Mucosa of rectum (tissue), 2 donors: Measurements from ENCODE around the gene IL1RAPL1.

Experiments
- H3K27ac ChIP-seq, 2 donors: one replicate each; pipeline ENCODE4 v1.7.0; 2013; ENCODE audit warnings: inconsistent platforms in 2 of 2, low read depth in 2 of 2, low read length in 2 of 2
- H3K27me3 ChIP-seq, 2 donors: one replicate each; pipeline ENCODE4 v1.7.0; 2013; ENCODE audit warnings: low read length in 2 of 2; ENCODE audit not compliant: control insufficient read depth in 2 of 2, insufficient read depth in 2 of 2
- H3K36me3 ChIP-seq, 2 donors: one replicate each; pipeline ENCODE4 v1.7.0; 2013; ENCODE audit warnings: low read length in 2 of 2; ENCODE audit not compliant: control insufficient read depth in 2 of 2, insufficient read depth in 2 of 2
- H3K4me1 ChIP-seq, 2 donors: one replicate each; pipeline ENCODE4 v1.7.0; 2013; ENCODE audit warnings: low read length in 2 of 2, mild to moderate bottlenecking in 1 of 2; ENCODE audit not compliant: control insufficient read depth in 2 of 2, insufficient read depth in 2 of 2
- H3K4me3 ChIP-seq, 2 donors: one replicate each; pipeline ENCODE4 v1.7.0; 2013; ENCODE audit warnings: low read length in 2 of 2
- H3K9ac ChIP-seq, 2 donors: one replicate each; pipeline ENCODE4 v1.7.0; 2013; ENCODE audit warnings: low read length in 2 of 2, low read depth in 1 of 2, mild to moderate bottlenecking in 1 of 2
- H3K9me3 ChIP-seq, 2 donors: one replicate each; pipeline ENCODE4 v1.7.0; 2013; ENCODE audit warnings: low read length in 2 of 2; ENCODE audit not compliant: control insufficient read depth in 2 of 2
- donor health status: healthy.
- donor health status: Normal muscosa, but diverticular disease.

The IL1RAPL1 gene

DNA sequence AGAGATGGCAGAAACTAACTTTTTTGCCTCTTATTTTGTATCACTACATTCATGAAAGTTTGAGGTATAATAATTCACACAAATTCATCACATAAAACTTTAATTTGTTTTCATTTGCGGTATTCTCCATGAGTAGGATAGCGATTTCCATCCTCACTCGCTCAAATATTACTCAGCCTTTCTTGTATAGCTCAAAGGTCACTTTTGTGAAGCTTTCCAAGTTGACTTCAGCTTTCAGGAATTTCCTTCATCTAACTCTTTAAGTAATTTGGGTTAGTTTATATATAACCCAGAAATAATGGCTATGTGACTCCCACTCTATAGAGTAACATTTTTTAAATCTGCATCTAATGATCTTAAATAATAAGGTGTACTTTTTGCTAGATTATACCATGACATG lies 314.4 kb downstream of the IL1RAPL1 start:
- Histone ChIP-seq H3K9ac (no peak overlapping the region), H3K4me1 (no peaks in the 10 kb centered on the region), H3K27ac (no peak overlapping the region), H3K36me3 (no peaks in the 10 kb centered on the region), H3K4me3 (no peak overlapping the region), H3K27me3 (no peaks in the 10 kb centered on the region), H3K9me3 (no peaks in the 10 kb centered on the region)

DNA sequence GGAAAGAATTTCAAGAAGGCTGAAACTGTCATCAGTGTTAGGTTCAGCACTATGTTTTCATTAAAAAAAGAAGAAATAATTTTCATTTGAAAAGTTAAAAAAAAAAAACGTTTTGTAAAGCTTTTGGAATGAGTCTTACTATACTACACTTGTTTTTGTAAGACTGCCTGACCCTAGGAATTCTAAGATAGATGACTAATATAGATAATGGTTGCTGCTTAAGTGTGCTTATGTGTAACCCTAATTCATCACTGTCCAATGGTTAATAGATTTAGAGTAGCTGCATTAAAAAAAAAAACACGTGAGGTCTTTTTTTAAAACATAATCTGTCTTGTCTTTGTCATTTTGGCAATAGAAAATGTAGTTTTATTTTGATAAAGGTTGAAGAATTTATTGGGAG lies 323.2 kb downstream of the IL1RAPL1 start:
- no peaks in the 10 kb centered on the region for H3K27me3 ChIP-seq
- H3K4me1 ChIP-seq, result no peaks in the 10 kb centered on the region
- H3K4me3 ChIP-seq, result no peak overlapping the region
- H3K9me3 ChIP-seq, result no peaks in the 10 kb centered on the region
- H3K9ac ChIP-seq, result no peak overlapping the region
- no peaks in the 10 kb centered on the region for H3K36me3 ChIP-seq
- H3K27ac ChIP-seq, result no peak overlapping the region

DNA sequence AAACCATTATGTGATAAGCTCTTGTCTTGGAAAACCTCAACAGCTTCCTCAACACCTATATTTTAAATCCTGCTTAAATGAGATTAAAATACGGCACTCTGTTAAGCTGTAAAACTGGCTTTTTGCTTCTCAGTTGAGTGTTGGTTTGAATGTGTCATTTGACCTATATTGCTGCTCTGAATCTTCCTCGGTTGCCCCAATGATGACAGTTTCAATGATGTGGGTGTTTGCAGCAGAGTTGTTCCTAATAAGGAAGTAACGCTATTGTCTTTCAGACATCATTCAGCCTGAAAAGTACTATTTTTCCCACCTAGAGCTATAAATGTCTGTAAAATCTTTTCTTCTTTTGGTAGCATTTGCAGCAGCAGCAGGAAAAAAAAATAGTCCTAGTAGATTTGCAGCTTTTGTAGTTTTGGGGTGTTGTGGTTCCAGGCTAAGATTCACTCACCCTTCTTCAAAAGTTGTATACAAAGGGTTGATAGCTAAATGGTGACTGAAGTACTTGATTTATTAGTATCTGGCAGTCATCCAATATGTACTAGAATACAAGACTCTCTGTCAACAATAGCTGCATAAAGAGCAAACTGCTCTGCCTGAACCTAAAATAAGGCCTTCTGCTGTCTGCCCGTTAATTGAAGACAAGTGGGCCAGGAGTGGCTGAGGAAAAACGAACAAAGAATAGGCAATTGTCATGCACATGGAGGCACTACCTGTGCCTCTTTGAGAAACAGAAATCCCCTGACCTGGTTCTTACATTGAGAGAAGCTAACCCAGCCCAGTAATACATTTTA lies 333.1 kb downstream of the IL1RAPL1 start:
- Histone ChIP-seq H3K9me3 (no peaks in the 10 kb centered on the region), H3K27ac (no peak overlapping the region), H3K9ac (no peak overlapping the region), H3K4me3 (no peak overlapping the region), H3K4me1 (no peaks in the 10 kb centered on the region), H3K27me3 (no peaks in the 10 kb centered on the region), H3K36me3 (no peaks in the 10 kb centered on the region)

DNA sequence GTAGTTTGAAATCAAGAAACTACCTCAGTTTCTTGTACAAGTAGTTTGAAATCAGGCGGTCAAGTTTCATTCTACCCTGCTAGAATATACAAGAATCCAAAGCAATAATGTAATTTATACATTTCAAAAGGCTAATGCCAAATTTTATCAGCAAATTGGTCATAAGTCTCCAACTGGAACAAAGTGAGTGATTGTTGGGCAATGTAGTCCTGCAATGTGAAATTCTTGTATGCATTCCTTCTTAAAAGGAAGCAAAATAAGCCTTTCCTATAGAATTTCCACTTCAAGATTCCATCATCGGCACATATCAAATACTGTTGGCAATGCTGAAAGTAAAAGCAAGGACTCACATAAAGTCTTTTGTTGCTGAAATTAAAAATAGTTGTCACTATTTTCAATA lies 334.9 kb downstream of the IL1RAPL1 start:
- H3K36me3 ChIP-seq, result no peaks in the 10 kb centered on the region
- H3K27me3 ChIP-seq, result no peaks in the 10 kb centered on the region
- H3K9ac ChIP-seq, result no peak overlapping the region
- no peak overlapping the region for H3K4me3 ChIP-seq
- H3K9me3 ChIP-seq, result no peaks in the 10 kb centered on the region
- H3K4me1 ChIP-seq, result no peaks in the 10 kb centered on the region
- H3K27ac ChIP-seq, result no peak overlapping the region

DNA sequence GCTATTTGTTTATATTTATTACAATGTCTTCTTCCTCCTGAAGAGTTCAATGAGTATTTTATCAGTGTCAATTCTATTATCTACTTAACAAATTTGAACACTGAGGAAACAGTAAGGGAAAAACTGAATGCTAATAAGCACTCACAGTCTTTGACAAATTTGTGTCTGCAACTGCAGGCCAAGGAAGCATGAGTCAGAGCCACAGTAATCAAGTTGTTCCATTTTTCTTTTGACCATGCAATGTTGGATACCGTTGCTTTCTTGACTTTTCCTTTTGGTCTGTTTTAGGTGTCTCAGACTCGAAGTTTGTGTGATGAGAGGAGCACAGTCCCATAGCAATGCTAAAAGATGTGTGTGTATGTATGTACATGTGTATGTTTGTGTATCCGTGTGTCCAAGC lies 359.6 kb downstream of the IL1RAPL1 start:
- H3K9ac ChIP-seq, result no peak overlapping the region
- H3K4me3 ChIP-seq, result no peak overlapping the region
- no peaks in the 10 kb centered on the region for H3K4me1 ChIP-seq
- H3K9me3 ChIP-seq, result peaks cover 0 to 2% of the 10 kb centered on the region in 2 donors
- H3K27me3 ChIP-seq, result no peaks in the 10 kb centered on the region
- no peak overlapping the region for H3K27ac ChIP-seq
- no peaks in the 10 kb centered on the region for H3K36me3 ChIP-seq

DNA sequence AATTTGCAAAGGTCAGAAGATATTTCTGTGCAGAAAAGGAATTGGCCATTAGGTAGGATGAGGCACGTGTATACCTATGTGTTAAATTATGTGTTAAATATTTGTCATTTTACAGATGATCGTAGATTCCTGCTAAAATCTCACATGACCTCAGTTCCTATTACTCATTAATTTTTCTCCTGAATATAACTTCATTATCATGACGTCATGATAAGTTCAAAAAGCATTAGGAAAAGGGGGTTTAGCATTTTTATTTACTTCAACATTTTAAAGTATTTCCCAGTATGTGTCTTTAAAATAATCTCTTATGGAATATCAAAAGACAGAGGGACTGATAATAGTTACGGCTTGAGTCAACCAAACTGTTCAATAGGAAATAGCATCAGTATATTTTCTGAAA lies 372.8 kb downstream of the IL1RAPL1 start:
- no peaks in the 10 kb centered on the region for H3K4me1 ChIP-seq
- no peaks in the 10 kb centered on the region for H3K27me3 ChIP-seq
- H3K27ac ChIP-seq, result no peak overlapping the region
- H3K36me3 ChIP-seq, result no peaks in the 10 kb centered on the region
- no peaks in the 10 kb centered on the region for H3K9me3 ChIP-seq
- H3K4me3 ChIP-seq, result no peak overlapping the region
- H3K9ac ChIP-seq, result no peak overlapping the region

DNA sequence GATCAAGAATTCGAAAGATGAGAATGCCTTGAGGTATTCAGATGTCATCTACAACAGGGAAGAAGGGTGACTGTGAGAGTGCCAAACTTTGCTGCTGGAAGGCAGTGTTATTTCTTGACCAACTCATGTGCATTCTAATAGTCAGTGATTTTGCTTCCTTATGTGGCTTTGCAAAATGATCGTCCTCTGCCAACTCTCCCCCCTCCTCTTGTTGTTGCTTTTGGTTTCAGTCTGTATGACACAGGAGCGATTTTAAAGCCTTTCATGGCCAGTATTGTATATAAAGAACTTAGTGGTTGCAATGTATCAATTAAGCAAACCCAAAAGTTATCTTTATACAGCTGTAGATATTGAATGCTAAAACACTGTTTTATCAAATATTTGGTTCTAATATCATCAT lies 379.1 kb downstream of the IL1RAPL1 start:
- Histone ChIP-seq H3K36me3 (no peaks in the 10 kb centered on the region), H3K4me3 (no peak overlapping the region), H3K27ac (no peak overlapping the region), H3K27me3 (no peaks in the 10 kb centered on the region), H3K4me1 (no peaks in the 10 kb centered on the region), H3K9ac (no peak overlapping the region), H3K9me3 (no peaks in the 10 kb centered on the region)

DNA sequence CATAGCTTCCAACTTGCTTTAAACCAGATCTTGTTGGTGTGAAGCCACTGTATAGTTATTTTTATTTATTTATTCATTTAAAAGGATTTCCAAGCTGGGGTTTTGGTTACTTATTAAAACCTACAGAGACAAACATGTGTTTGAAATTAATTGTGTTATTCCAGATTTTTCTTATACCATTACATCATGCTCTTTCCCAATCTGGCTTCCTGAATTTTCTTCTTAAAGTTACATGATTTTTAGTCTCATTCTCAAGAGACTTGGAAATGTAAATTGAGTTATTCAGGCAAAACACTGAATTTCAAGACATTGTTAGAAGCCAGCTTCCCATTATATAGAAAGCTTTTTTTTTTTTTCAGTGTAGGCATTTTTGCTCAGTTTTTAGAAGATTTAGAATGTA lies 381.9 kb downstream of the IL1RAPL1 start:
- Histone ChIP-seq H3K4me1 (no peaks in the 10 kb centered on the region), H3K9me3 (no peaks in the 10 kb centered on the region), H3K4me3 (no peak overlapping the region), H3K36me3 (no peaks in the 10 kb centered on the region), H3K9ac (no peak overlapping the region), H3K27me3 (no peaks in the 10 kb centered on the region), H3K27ac (no peak overlapping the region)

DNA sequence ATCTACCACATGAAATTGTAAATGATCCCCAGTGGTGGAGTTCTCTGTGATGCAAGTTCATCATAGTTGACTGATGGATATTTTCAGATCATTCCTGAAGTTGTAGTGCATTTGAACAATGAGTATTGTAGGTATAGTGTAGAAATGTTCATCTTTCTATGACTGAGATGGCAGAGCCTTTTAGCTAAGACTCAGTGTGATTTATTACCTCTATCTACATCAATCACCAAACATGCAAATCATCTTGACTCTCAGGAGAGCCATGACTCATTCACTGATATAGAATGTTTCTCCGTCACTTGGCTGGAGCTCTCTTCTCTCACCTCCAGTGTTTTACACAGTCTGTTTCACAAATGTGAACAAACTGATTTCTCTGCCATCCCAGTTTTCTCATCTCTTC lies 392.6 kb downstream of the IL1RAPL1 start:
- Histone ChIP-seq H3K4me3 (no peak overlapping the region), H3K9ac (no peak overlapping the region), H3K27me3 (no peaks in the 10 kb centered on the region), H3K27ac (no peak overlapping the region), H3K4me1 (no peaks in the 10 kb centered on the region), H3K36me3 (no peaks in the 10 kb centered on the region), H3K9me3 (no peaks in the 10 kb centered on the region)

DNA sequence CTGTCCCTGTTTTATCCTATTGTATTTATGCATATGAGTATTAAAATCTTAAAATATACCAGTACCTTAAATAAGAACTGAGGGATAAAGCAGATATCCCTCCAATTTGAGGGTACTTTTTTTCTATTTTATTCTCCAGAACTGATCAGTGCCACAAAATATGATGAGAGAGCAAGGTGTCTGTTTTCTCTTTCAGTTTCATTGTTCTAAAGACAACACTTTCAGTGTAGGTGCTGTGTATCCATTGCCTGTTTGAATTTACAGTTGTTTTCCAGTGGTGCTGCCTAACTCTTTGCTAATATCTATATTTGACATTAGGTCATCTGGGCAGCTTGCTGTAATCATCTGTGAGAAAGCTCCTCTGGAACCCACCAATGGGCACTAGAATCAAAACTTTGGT lies 394.7 kb downstream of the IL1RAPL1 start:
- no peak overlapping the region for H3K9ac ChIP-seq
- no peaks in the 10 kb centered on the region for H3K27me3 ChIP-seq
- no peaks in the 10 kb centered on the region for H3K9me3 ChIP-seq
- H3K36me3 ChIP-seq, result no peaks in the 10 kb centered on the region
- no peak overlapping the region for H3K27ac ChIP-seq
- H3K4me1 ChIP-seq, result no peaks in the 10 kb centered on the region
- H3K4me3 ChIP-seq, result no peak overlapping the region

DNA sequence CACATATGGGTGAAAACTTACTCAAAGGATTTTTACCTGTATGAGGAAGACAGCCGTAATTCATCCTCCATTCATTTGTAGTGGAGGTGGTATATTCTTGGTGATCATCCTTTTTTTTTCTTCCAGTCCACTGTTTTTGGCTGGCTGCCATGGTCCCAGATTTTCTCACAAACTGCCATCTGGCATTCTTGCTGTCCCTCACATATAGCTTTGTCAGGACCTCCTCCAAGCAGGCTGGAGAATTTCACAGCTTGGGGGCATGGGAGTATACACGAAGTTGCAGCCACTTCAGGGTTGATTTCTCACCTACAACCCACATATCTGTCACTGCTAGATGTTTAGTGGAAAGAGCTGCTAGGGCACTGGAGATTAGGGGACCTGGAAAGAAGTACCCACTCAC lies 401.0 kb downstream of the IL1RAPL1 start:
- Histone ChIP-seq H3K4me3 (no peak overlapping the region), H3K36me3 (no peaks in the 10 kb centered on the region)

More for the DNA sequence above, 401.0 kb downstream of the IL1RAPL1 start:
- Histone ChIP-seq H3K27me3 (no peaks in the 10 kb centered on the region), H3K27ac (no peak overlapping the region), H3K4me1 (no peaks in the 10 kb centered on the region), H3K9me3 (no peaks in the 10 kb centered on the region), H3K9ac (no peak overlapping the region)
